Endothelial cell of umbilical vein (primary cell): Measurements from ENCODE around the gene DENND4B. TPM values are rescaled to one million over a fixed set of nuclear protein-coding genes. Genes with fewer than 3 reads are reported as not detected.
A peak's percentile ranks its signal among the peaks of the same experiment; 100 is the strongest.

Experiments
- BruUV-seq: library from RNA; stranded (reverse); fragments of 400-500 nt; replicated peaks from 2 replicates; lab custom pipeline; 2021; lab: Mats Ljungman, UMichigan
- CTCF ChIA-PET: fragments of 300-600, 350-600 bp; sonication (Branson Sonifier 250); formaldehyde crosslinking; loops from one replicate; lab custom pipeline; 2021; ENCODE audit warnings: antibody characterized with exemption, inconsistent platforms; lab: Charles Lee
- POLR2A ChIA-PET: fragments of 300-600, 350-600 bp; sonication (Branson Sonifier 250); formaldehyde crosslinking; loops from one replicate; lab custom pipeline; 2021; ENCODE audit warnings: antibody characterized with exemption, inconsistent platforms; lab: Charles Lee
- DNase-seq: peaks from one replicate; pipeline ENCODE4 v3.0.0-alpha.2; 2011; ENCODE audit warnings: low read depth, low spot score
- FAIRE-seq: peaks from 2 replicates; lab custom pipeline; 2011; peaks lifted over from hg19 to GRCh38; lab: Jason Lieb, UNC
- H2AFZ ChIP-seq: 2 replicates; pipeline ENCODE4 v1.6.0; 2012; ENCODE audit warnings: low read depth, low read length, control low read depth, inconsistent platforms
- H3K27ac ChIP-seq: 2 replicates; pipeline ENCODE4 v1.5.1; 2011; ENCODE audit warnings: low read depth, mild to moderate bottlenecking, control low read depth, low read length, moderate library complexity; ENCODE audit not compliant: insufficient read depth
- H3K27me3 ChIP-seq, 2 experiments: 2 replicates each; pipeline versions ENCODE4 v1.6.0 to v1.6.1; 2011; ENCODE audit warnings: low read length in 2 of 2, mixed read lengths in 1 of 2; ENCODE audit not compliant: control insufficient read depth in 2 of 2, insufficient read depth in 2 of 2
- H3K36me3 ChIP-seq, 2 experiments: 2 replicates in 1 of 2; 3 replicates in 1 of 2; pipeline ENCODE4 v1.5.1; 2011; ENCODE audit warnings: low read length in 2 of 2, mild to moderate bottlenecking in 1 of 2, moderate library complexity in 1 of 2; ENCODE audit not compliant: control insufficient read depth in 2 of 2, insufficient read depth in 2 of 2; ENCODE audit errors: extremely low read depth in 1 of 2
- H3K4me1 ChIP-seq: 3 replicates; pipeline ENCODE4 v1.5.1; 2011; ENCODE audit warnings: mild to moderate bottlenecking, low read length; ENCODE audit not compliant: control insufficient read depth, insufficient read depth; ENCODE audit errors: extremely low read depth
- H3K4me2 ChIP-seq: 2 replicates; pipeline ENCODE4 v1.6.1; 2011; ENCODE audit warnings: low read length, control low read depth, mixed read lengths; ENCODE audit not compliant: insufficient read depth
- H3K4me3 ChIP-seq, 3 experiments: fragments of 200-600 bp in 1 of 3; sonication (generic), shearing (Covaris generic) in 1 of 3; replicated peaks in 1 of 3; 2 replicates each; pipeline ENCODE4 v1.5.1; 2011 to 2016; ENCODE audit warnings: control low read depth in 3 of 3, low read length in 3 of 3, mild to moderate bottlenecking in 2 of 3, inconsistent platforms in 1 of 3, low read depth in 1 of 3, moderate library complexity in 1 of 3; ENCODE audit not compliant: insufficient read depth in 1 of 3
- H3K79me2 ChIP-seq: 2 replicates; pipeline ENCODE4 v1.6.0; 2012; ENCODE audit warnings: low read length, inconsistent platforms; ENCODE audit not compliant: control insufficient read depth, insufficient read depth
- H3K9ac ChIP-seq: replicated peaks from 2 replicates; pipeline ENCODE3; 2011; ENCODE audit warnings: low read length, control low read depth; ENCODE audit not compliant: insufficient read depth; ENCODE audit errors: extremely low read depth
- H3K9me1 ChIP-seq: replicated peaks from 3 replicates; pipeline ENCODE4 v1.6.0; 2011; ENCODE audit warnings: mild to moderate bottlenecking, low read length; ENCODE audit not compliant: control insufficient read depth, insufficient read depth; ENCODE audit errors: extremely low read depth
- H3K9me3 ChIP-seq: replicated peaks from 2 replicates; pipeline ENCODE4 v1.5.1; 2012; ENCODE audit warnings: low read length, inconsistent platforms; ENCODE audit not compliant: control insufficient read depth, insufficient read depth
- H4K20me1 ChIP-seq: replicated peaks from 2 replicates; pipeline ENCODE3; 2011; ENCODE audit warnings: mild to moderate bottlenecking, low read length; ENCODE audit not compliant: control insufficient read depth, insufficient read depth; ENCODE audit errors: extremely low read depth
- EZH2 ChIP-seq: IDR thresholded peaks from 2 replicates; pipeline ENCODE4 v1.6.1; 2012; ENCODE audit warnings: borderline replicate concordance, low read depth, mild to moderate bottlenecking, moderate library complexity, low read length, inconsistent platforms; ENCODE audit not compliant: severe bottlenecking
- GATA2 ChIP-seq: IDR thresholded peaks from 2 replicates; pipeline ENCODE4 v1.7.0; 2011; ENCODE audit warnings: low read depth, mild to moderate bottlenecking, moderate library complexity, mixed read lengths, low read length; ENCODE audit not compliant: insufficient read length, insufficient read depth
- JUN ChIP-seq: IDR thresholded peaks from 2 replicates; pipeline ENCODE4 v1.6.1; 2011; ENCODE audit warnings: borderline replicate concordance, low read depth; ENCODE audit not compliant: insufficient read length, insufficient read depth
- MAX ChIP-seq: IDR thresholded peaks from 2 replicates; pipeline ENCODE4 v1.6.1; 2011; ENCODE audit not compliant: insufficient read depth, insufficient read length
- MYC ChIP-seq: IDR thresholded peaks from one replicate; pipeline ENCODE4 v1.6.1; 2011; ENCODE audit warnings: mild to moderate bottlenecking, low read depth, low read length
- POLR2A ChIP-seq: IDR thresholded peaks from 2 replicates; pipeline ENCODE4 v1.6.1; 2012; ENCODE audit warnings: low read depth, mild to moderate bottlenecking, control low read depth, low read length
- dilution Hi-C: fragments of 300-500 bp; cut with MboI; formaldehyde crosslinking; loops from one replicate; pipeline ENCODE4 v1.15.0; 2019; ENCODE audit warnings: low sequenced_read_pairs; ENCODE audit not compliant: extremely low pct_ligation_motif_present
- intact Hi-C: fragments of 100-400 bp; cut with micrococcal nuclease; formaldehyde crosslinking; loops from one replicate; pipeline ENCODE4 v1.10.0; 2022
- polyA plus RNA-seq, 4 experiments: library from polyadenylated mRNA; depleted of rRNA in 3 of 4; stranded (reverse) in 3 of 4; unstranded in 1 of 4; fragments of >200 nt; gene quantifications; 2 replicates each; pipeline versions ENCODE4 v1.2.1 to v1.2.3, GENCODE V29; 2011 to 2012; ENCODE audit warnings: missing spikeins in 1 of 4
- total RNA-seq: library from RNA; stranded (reverse); gene quantifications from 2 replicates; pipeline ENCODE4 v1.2.3, GENCODE V29; 2021
- TF ChIP-seq, protein P1 (sequence below), 2 donors: IDR thresholded peaks; 1 replicate in 1 of 2; 2 replicates in 1 of 2; pipeline ENCODE4 v1.5.1; 2011; ENCODE audit warnings: low read length in 2 of 2, mild to moderate bottlenecking in 2 of 2, moderate library complexity in 2 of 2, control low read depth in 1 of 2, inconsistent platforms in 1 of 2, low read depth in 1 of 2; ENCODE audit not compliant: insufficient read depth in 1 of 2; ENCODE audit errors: extremely low read depth in 1 of 2

DENND4B gene
- total and polyA plus RNA-seq, 2 donors (not counting 3 experiments of a cell fraction or from before 2014, with no cell fraction given) = 35.6 to 57.8 TPM

- H3K27ac ChIP-seq = no peak overlapping the region
- no peak overlapping the region for H3K4me3 ChIP-seq
- intact Hi-C loops (no loop called here), dilution Hi-C loops (no loop called here)
- no peak overlapping the region for H2AFZ ChIP-seq
- TF ChIP-seq EZH2 (no peak), JUN (no peak), MYC (no peak), GATA2 (no peak), POLR2A (no peak), MAX (no peak)
- TF ChIP-seq, protein P1, sequence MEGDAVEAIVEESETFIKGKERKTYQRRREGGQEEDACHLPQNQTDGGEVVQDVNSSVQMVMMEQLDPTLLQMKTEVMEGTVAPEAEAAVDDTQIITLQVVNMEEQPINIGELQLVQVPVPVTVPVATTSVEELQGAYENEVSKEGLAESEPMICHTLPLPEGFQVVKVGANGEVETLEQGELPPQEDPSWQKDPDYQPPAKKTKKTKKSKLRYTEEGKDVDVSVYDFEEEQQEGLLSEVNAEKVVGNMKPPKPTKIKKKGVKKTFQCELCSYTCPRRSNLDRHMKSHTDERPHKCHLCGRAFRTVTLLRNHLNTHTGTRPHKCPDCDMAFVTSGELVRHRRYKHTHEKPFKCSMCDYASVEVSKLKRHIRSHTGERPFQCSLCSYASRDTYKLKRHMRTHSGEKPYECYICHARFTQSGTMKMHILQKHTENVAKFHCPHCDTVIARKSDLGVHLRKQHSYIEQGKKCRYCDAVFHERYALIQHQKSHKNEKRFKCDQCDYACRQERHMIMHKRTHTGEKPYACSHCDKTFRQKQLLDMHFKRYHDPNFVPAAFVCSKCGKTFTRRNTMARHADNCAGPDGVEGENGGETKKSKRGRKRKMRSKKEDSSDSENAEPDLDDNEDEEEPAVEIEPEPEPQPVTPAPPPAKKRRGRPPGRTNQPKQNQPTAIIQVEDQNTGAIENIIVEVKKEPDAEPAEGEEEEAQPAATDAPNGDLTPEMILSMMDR (IDR thresholded peaks at IDR 0.05; ENCODE audit: extremely low read depth in 1 of 2, insufficient read depth in 1 of 2, low read depth in 1 of 2, low read length in 2 of 2) = no peak
- ChIA-PET POLR2A (no interaction called here), CTCF (interaction anchor here (1.0 to 5.3 kb wide), 7 partner anchors 16 to 147 kb away, joined by 3 to 65 read pairs (median 34); partner anchors contain the start of genes CREB3L4 and JTB)
- no peaks in the 10 kb centered on the region for H4K20me1 ChIP-seq
- DNase-seq (no peak), FAIRE-seq (peak; percentile 44)
- no peaks in the 10 kb centered on the region for H3K9me1 ChIP-seq
- H3K4me1 ChIP-seq = peaks cover 9% of the 10 kb centered on the region
- H3K9ac ChIP-seq = no peak overlapping the region
- peaks cover 16% of the 10 kb centered on the region for H3K79me2 ChIP-seq
- H3K36me3 ChIP-seq = peaks cover 2 to 42% of the 10 kb centered on the region in 2 experiments
- H3K9me3 ChIP-seq = no peaks in the 10 kb centered on the region
- BruUV-seq = no TSS peak
- H3K4me2 ChIP-seq = peak overlapping the region; percentile 73
- no peaks in the 10 kb centered on the region for H3K27me3 ChIP-seq
Observed at GRCh38 chr1:153944005-153944826, 2.3 kb downstream of the DENND4B start.
